PFSK-1 (cell line): ENCODE data around the gene OCEL1.

Source experiments
- FOXP2 ChIP-seq: optimal IDR thresholded peaks from 2 replicates; pipeline ENCODE3; 2011; ENCODE audit warnings: borderline replicate concordance, control low read depth, inconsistent platforms; ENCODE audit not compliant: insufficient read depth; ENCODE audit errors: extremely low read length, extremely low read depth
- POLR2AphosphoS5 ChIP-seq: IDR thresholded peaks from 2 replicates; pipeline ENCODE4 v1.6.1; 2012; ENCODE audit warnings: low read depth, mild to moderate bottlenecking, control low read depth, low read length, moderate library complexity
- SIN3A ChIP-seq: IDR thresholded peaks from 2 replicates; pipeline ENCODE4 v1.6.1; 2012; ENCODE audit warnings: mild to moderate bottlenecking, low read length, moderate library complexity, borderline replicate concordance; ENCODE audit not compliant: insufficient read depth
- TAF1 ChIP-seq: IDR thresholded peaks from 2 replicates; pipeline ENCODE4 v1.6.1; 2012; ENCODE audit warnings: low read length, control low read depth, borderline replicate concordance; ENCODE audit not compliant: insufficient read depth
- TF ChIP-seq, protein P1 (sequence below), 2 experiments: IDR thresholded peaks; 2 replicates each; pipeline versions ENCODE4 v1.6.1 to v1.8.0; 2011 to 2012; ENCODE audit warnings: low read depth in 2 of 2, low read length in 2 of 2, control low read depth in 1 of 2, inconsistent platforms in 1 of 2, mild to moderate bottlenecking in 1 of 2, moderate library complexity in 1 of 2; ENCODE audit not compliant: insufficient read depth in 1 of 2

The OCEL1 gene

DNA sequence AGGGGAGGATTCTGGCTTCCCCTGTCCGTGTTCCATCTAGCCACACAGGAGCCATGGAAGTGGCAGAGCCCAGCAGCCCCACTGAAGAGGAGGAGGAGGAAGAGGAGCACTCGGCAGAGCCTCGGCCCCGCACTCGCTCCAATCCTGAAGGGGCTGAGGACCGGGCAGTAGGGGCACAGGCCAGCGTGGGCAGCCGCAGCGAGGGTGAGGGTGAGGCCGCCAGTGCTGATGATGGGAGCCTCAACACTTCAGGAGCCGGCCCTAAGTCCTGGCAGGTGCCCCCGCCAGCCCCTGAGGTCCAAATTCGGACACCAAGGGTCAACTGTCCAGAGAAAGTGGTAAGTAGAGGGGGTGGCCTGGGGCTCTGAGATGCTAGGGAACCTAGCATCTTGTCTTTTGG lies 42.7 kb downstream of the OCEL1 start:
- no peak for TF ChIP-seq POLR2AphosphoS5
- TF ChIP-seq, protein P1, sequence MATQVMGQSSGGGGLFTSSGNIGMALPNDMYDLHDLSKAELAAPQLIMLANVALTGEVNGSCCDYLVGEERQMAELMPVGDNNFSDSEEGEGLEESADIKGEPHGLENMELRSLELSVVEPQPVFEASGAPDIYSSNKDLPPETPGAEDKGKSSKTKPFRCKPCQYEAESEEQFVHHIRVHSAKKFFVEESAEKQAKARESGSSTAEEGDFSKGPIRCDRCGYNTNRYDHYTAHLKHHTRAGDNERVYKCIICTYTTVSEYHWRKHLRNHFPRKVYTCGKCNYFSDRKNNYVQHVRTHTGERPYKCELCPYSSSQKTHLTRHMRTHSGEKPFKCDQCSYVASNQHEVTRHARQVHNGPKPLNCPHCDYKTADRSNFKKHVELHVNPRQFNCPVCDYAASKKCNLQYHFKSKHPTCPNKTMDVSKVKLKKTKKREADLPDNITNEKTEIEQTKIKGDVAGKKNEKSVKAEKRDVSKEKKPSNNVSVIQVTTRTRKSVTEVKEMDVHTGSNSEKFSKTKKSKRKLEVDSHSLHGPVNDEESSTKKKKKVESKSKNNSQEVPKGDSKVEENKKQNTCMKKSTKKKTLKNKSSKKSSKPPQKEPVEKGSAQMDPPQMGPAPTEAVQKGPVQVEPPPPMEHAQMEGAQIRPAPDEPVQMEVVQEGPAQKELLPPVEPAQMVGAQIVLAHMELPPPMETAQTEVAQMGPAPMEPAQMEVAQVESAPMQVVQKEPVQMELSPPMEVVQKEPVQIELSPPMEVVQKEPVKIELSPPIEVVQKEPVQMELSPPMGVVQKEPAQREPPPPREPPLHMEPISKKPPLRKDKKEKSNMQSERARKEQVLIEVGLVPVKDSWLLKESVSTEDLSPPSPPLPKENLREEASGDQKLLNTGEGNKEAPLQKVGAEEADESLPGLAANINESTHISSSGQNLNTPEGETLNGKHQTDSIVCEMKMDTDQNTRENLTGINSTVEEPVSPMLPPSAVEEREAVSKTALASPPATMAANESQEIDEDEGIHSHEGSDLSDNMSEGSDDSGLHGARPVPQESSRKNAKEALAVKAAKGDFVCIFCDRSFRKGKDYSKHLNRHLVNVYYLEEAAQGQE (IDR thresholded peaks at IDR 0.05; ENCODE audit: insufficient read depth in 1 of 2, low read depth in 2 of 2, low read length in 2 of 2): no peak
- TF ChIP-seq SIN3A: no peak
- no peak for TF ChIP-seq TAF1
- no peak for TF ChIP-seq FOXP2

DNA sequence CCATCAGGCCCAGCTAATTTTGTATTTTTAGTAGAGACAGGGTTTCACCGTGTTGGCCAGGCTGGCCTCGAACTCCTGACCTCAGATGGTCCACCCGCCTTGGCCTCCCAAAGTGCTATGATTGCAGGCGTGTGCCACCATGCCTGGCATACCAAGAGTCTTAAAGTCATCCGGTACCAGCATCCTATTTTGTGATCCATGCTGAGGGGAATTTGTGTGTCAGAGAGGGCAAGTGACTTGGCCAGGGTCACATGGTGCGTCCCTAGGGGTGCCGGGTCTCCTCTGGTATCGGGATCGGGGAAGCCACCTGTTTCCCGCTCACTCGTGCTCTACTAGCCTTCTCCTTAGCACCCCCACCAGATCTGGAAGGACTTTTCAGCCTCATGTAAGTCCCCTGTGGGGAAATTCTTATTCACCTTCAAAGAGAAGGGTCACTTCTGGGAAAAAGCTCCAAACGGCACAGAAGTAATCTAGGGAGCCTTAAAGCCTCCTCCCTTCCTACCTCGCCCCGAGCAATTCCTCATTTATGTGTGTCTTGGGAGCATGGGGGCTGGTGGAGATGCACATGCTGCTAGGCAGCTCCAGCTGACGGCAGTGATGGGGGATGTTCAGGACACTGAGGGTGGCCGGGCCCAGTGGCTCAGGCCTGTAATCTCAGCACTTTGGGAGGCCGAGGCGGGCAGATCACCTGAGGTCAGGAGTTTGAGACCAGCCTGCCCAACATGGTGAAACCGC lies 49.6 kb downstream of the OCEL1 start:
- no peak for TF ChIP-seq FOXP2
